Measurements from ENCODE around the gene RFPL2.

DNA sequence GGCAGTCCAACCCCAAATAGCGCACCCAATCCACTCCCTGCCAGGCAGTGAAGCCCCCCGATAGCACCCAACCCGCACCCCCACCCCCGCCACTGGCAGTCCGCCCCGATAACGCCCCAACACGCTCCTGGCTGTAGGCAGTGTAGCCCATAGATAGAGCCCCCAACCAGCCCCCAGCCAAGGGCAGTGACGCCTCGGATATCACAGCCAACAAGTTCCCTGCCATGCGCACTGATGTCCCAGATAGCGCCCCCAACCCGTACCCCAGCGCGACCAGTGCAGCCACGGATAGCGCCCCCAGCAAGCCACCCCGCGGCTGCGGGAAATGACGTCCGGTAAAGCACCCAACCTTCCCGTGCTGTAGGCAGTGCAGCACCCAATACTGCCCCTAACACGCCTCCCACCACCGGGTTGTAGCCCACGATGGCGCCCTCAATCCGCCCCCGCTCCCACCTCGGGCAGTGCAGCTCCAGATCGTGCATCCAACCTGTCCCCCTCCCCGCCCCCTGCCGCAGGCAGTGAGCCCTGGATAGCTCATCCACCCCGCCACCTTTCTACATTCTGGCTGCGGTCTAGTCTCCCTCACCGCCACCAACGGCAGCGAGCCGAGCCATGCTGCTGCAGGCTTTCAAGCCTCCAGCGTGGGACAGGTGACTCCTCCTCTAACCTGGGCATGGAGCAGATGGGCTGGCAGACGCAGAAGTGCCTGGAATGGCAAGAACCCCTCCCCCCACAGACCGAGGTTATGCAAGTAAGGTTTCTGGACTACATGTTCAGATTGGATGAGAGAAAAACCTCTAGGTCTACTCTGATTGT, 625 bp downstream of the RFPL2 start:
- TF ChIP-seq MYC (IDR thresholded peaks at IDR 0.05; ENCODE audit: low read depth, low read length) (no peak), POLR2AphosphoS5 (IDR thresholded peaks at IDR 0.05; ENCODE audit: insufficient read depth, low read depth, low read length) (no peak), POLR2A (IDR thresholded peaks at IDR 0.05; ENCODE audit: low read depth, low read length) (no peak)
- TF ChIP-seq, protein P1, sequence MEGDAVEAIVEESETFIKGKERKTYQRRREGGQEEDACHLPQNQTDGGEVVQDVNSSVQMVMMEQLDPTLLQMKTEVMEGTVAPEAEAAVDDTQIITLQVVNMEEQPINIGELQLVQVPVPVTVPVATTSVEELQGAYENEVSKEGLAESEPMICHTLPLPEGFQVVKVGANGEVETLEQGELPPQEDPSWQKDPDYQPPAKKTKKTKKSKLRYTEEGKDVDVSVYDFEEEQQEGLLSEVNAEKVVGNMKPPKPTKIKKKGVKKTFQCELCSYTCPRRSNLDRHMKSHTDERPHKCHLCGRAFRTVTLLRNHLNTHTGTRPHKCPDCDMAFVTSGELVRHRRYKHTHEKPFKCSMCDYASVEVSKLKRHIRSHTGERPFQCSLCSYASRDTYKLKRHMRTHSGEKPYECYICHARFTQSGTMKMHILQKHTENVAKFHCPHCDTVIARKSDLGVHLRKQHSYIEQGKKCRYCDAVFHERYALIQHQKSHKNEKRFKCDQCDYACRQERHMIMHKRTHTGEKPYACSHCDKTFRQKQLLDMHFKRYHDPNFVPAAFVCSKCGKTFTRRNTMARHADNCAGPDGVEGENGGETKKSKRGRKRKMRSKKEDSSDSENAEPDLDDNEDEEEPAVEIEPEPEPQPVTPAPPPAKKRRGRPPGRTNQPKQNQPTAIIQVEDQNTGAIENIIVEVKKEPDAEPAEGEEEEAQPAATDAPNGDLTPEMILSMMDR (IDR thresholded peaks at IDR 0.05; ENCODE audit: extremely low read depth in 1 of 2, insufficient read depth in 1 of 2, low read depth in 1 of 2, low read length in 2 of 2): no peak
